H1 (cell line): ENCODE data around the gene RAB36. TPM values are rescaled to one million over a fixed set of nuclear protein-coding genes. Genes with fewer than 3 reads are reported as not detected.

Source experiments
- CTCF ChIA-PET: fragments of 300-600 bp; sonication (Branson Sonifier 250); formaldehyde crosslinking; loops from one replicate; lab custom pipeline; 2021; ENCODE audit not compliant: partially characterized antibody; lab: Charles Lee
- POLR2A ChIA-PET: fragments of 300-600 bp; sonication (Branson Sonifier 250); formaldehyde crosslinking; loops from one replicate; lab custom pipeline; 2021; ENCODE audit warnings: inconsistent platforms; ENCODE audit not compliant: partially characterized antibody; lab: Charles Lee
- DNase-seq, 2 experiments: peaks; one replicate each; pipeline versions ENCODE4 v3.0.0 to v3.0.0-alpha.2; 2010 to 2022; ENCODE audit warnings: low spot score in 2 of 2, low read depth in 1 of 2, mixed read lengths in 1 of 2
- FAIRE-seq: peaks from 2 replicates; lab custom pipeline; 2011; peaks lifted over from hg19 to GRCh38; lab: Jason Lieb, UNC
- H2AFZ ChIP-seq: 2 replicates; pipeline ENCODE4 v1.8.1; 2012; ENCODE audit warnings: low read length, inconsistent platforms
- H2AK5ac ChIP-seq: 2 replicates; pipeline ENCODE4 v1.6.1; 2013; ENCODE audit warnings: low read depth, low read length
- H2BK120ac ChIP-seq: replicated peaks from 2 replicates; pipeline ENCODE3; 2013; ENCODE audit warnings: low read depth, low read length, inconsistent platforms
- H2BK12ac ChIP-seq: 2 replicates; pipeline ENCODE4 v1.6.1; 2013; ENCODE audit warnings: low read depth, low read length
- H2BK15ac ChIP-seq: 2 replicates; pipeline ENCODE4 v1.6.1; 2013; ENCODE audit warnings: low read length
- H2BK20ac ChIP-seq: 2 replicates; pipeline ENCODE4 v1.6.1; 2013; ENCODE audit warnings: low read length
- H2BK5ac ChIP-seq: 2 replicates; pipeline ENCODE4 v1.6.1; 2013; ENCODE audit warnings: low read depth, low read length
- H3K14ac ChIP-seq: 2 replicates; pipeline ENCODE4 v1.6.1; 2013; ENCODE audit warnings: inconsistent platforms; ENCODE audit not compliant: insufficient read length
- H3K18ac ChIP-seq: 2 replicates; pipeline ENCODE4 v1.6.1; 2013; ENCODE audit warnings: low read length; ENCODE audit errors: extremely low read depth
- H3K23ac ChIP-seq: 2 replicates; pipeline ENCODE4 v1.6.1; 2013; ENCODE audit warnings: inconsistent platforms; ENCODE audit not compliant: insufficient read length
- H3K23me2 ChIP-seq: 2 replicates; pipeline ENCODE4 v1.6.1; 2013; ENCODE audit warnings: low read depth, low read length
- H3K27ac ChIP-seq: 2 replicates; pipeline ENCODE4 v1.6.1; 2011; ENCODE audit warnings: low read depth, low read length, inconsistent platforms
- H3K27me3 ChIP-seq, 4 experiments: replicated peaks in 1 of 4; 1 replicate in 1 of 4; 2 replicates in 3 of 4; pipeline versions ENCODE4 v1.6.1 to v1.8.1; 2011 to 2013; ENCODE audit warnings: low read length in 3 of 4, mild to moderate bottlenecking in 3 of 4, inconsistent platforms in 2 of 4, mixed read lengths in 2 of 4, moderate library complexity in 1 of 4; ENCODE audit not compliant: control insufficient read depth in 3 of 4, insufficient read depth in 3 of 4; ENCODE audit errors: extremely low read depth in 1 of 4
- H3K36me3 ChIP-seq, 4 experiments: 2 replicates each; pipeline versions ENCODE4 v1.6.1 to v1.8.1; 2011 to 2013; ENCODE audit warnings: mild to moderate bottlenecking in 4 of 4, low read length in 3 of 4, moderate library complexity in 2 of 4, control low read depth in 1 of 4, inconsistent platforms in 1 of 4; ENCODE audit not compliant: insufficient read depth in 4 of 4, control insufficient read depth in 2 of 4
- H3K4ac ChIP-seq: replicated peaks from 2 replicates; pipeline ENCODE3; 2013; ENCODE audit warnings: low read length, low read depth, mixed read lengths, inconsistent platforms; ENCODE audit not compliant: insufficient read length
- H3K4me1 ChIP-seq, 4 experiments: replicated peaks in 1 of 4; 1 replicate in 1 of 4; 2 replicates in 3 of 4; pipeline versions ENCODE4 v1.6.1 to v1.8.1; 2011 to 2013; ENCODE audit warnings: low read length in 3 of 4, inconsistent platforms in 2 of 4, mixed read lengths in 1 of 4; ENCODE audit not compliant: insufficient read depth in 4 of 4, control insufficient read depth in 3 of 4
- H3K4me2 ChIP-seq, 2 experiments: 2 replicates each; pipeline versions ENCODE4 v1.6.1 to v1.8.1; 2011 to 2013; ENCODE audit warnings: low read depth in 2 of 2, low read length in 2 of 2, control low read depth in 1 of 2, inconsistent platforms in 1 of 2, mild to moderate bottlenecking in 1 of 2; ENCODE audit not compliant: insufficient read depth in 1 of 2
- H3K4me3 ChIP-seq, 4 experiments: fragments of 200-600, 300-600 bp in 1 of 4; sonication (generic), shearing (Covaris generic), sonication (Bioruptor Twin) in 1 of 4; 2 replicates each; pipeline versions ENCODE4 v1.5.1 to v1.8.1; 2011 to 2016; ENCODE audit warnings: low read length in 4 of 4, low read depth in 3 of 4, control low read depth in 2 of 4, inconsistent platforms in 2 of 4, mild to moderate bottlenecking in 2 of 4, mixed read lengths in 1 of 4, moderate library complexity in 1 of 4; ENCODE audit not compliant: insufficient read depth in 2 of 4; ENCODE audit errors: extremely low read depth in 1 of 4
- H3K56ac ChIP-seq: replicated peaks from 2 replicates; pipeline ENCODE3; 2013; ENCODE audit warnings: low read depth, mild to moderate bottlenecking, mixed read lengths, low read length, inconsistent platforms; ENCODE audit not compliant: insufficient read length
- H3K79me1 ChIP-seq: 2 replicates; pipeline ENCODE4 v1.6.1; 2013; ENCODE audit warnings: low read depth, low read length, control low read depth
- H3K79me2 ChIP-seq, 2 experiments: 2 replicates each; pipeline versions ENCODE4 v1.6.1 to v1.8.1; 2012 to 2013; ENCODE audit warnings: low read length in 2 of 2, mild to moderate bottlenecking in 2 of 2, inconsistent platforms in 1 of 2; ENCODE audit not compliant: insufficient read depth in 2 of 2, control insufficient read depth in 1 of 2
- H3K9ac ChIP-seq, 4 experiments: replicated peaks in 1 of 4; 1 replicate in 1 of 4; 2 replicates in 3 of 4; pipeline versions ENCODE4 v1.6.1 to v1.8.1; 2011 to 2013; ENCODE audit warnings: low read depth in 3 of 4, low read length in 3 of 4, control low read depth in 2 of 4, mild to moderate bottlenecking in 2 of 4, moderate library complexity in 2 of 4, inconsistent platforms in 1 of 4; ENCODE audit errors: extremely low read depth in 1 of 4
- H3K9me3 ChIP-seq, 2 experiments: 2 replicates each; pipeline versions ENCODE4 v1.6.1 to v1.8.1; 2012 to 2013; ENCODE audit warnings: mild to moderate bottlenecking in 2 of 2, moderate library complexity in 2 of 2, control low read depth in 1 of 2, inconsistent platforms in 1 of 2, low read depth in 1 of 2, low read length in 1 of 2, mixed read lengths in 1 of 2; ENCODE audit not compliant: insufficient read depth in 2 of 2
- H4K20me1 ChIP-seq, 2 experiments: replicated peaks in 1 of 2; 2 replicates each; pipeline versions ENCODE3 to v1.8.1; 2011 to 2013; ENCODE audit warnings: inconsistent platforms in 2 of 2, low read length in 2 of 2, mild to moderate bottlenecking in 1 of 2; ENCODE audit not compliant: insufficient read depth in 2 of 2, control insufficient read depth in 1 of 2
- H4K5ac ChIP-seq: 2 replicates; pipeline ENCODE4 v1.6.1; 2013; ENCODE audit warnings: low read length, low read depth, mixed read lengths, inconsistent platforms; ENCODE audit not compliant: insufficient read length
- H4K8ac ChIP-seq: 2 replicates; pipeline ENCODE4 v1.8.0; 2013; ENCODE audit warnings: mild to moderate bottlenecking, moderate library complexity, low read length, inconsistent platforms; ENCODE audit not compliant: insufficient read depth; ENCODE audit errors: extremely low read depth
- H4K91ac ChIP-seq: replicated peaks from 2 replicates; pipeline ENCODE3; 2013; ENCODE audit warnings: low read length, mixed read lengths, inconsistent platforms; ENCODE audit not compliant: insufficient read length
- CBX8 ChIP-seq: fragments of 300-800, 300-1000 bp; sonication (generic); IDR thresholded peaks from 2 replicates; pipeline ENCODE4 v1.7.1; 2016; ENCODE audit warnings: low read depth, low read length, borderline replicate concordance
- CTBP2 ChIP-seq: IDR thresholded peaks from 2 replicates; pipeline ENCODE4 v1.7.0; 2011; ENCODE audit warnings: borderline replicate concordance, mild to moderate bottlenecking, moderate library complexity, mixed read lengths, low read length; ENCODE audit not compliant: insufficient read depth, insufficient read length
- FOSL1 ChIP-seq: IDR thresholded peaks from 2 replicates; pipeline ENCODE4 v1.6.1; 2011; ENCODE audit warnings: mild to moderate bottlenecking, low read depth, low read length, moderate library complexity; ENCODE audit not compliant: insufficient read depth
- GABPA ChIP-seq: IDR thresholded peaks from 2 replicates; pipeline ENCODE4 v1.6.1; 2011; ENCODE audit warnings: mild to moderate bottlenecking, low read length, moderate library complexity, borderline replicate concordance; ENCODE audit not compliant: insufficient read depth
- KDM5A ChIP-seq: fragments of 200-600 bp; IDR thresholded peaks from 2 replicates; pipeline ENCODE4 v1.7.1; 2012; ENCODE audit warnings: mild to moderate bottlenecking, low read length, inconsistent platforms, mixed read lengths
- NRF1 ChIP-seq: IDR thresholded peaks from 2 replicates; pipeline ENCODE4 v1.6.1; 2011; ENCODE audit warnings: mild to moderate bottlenecking, low read depth, low read length, improper control_type of control experiment
- SIN3A ChIP-seq, 2 experiments: IDR thresholded peaks in 1 of 2; conservative IDR thresholded peaks in 1 of 2; 2 replicates each; pipeline ENCODE4 v1.6.1; 2011 to 2012; ENCODE audit warnings: low read length in 2 of 2, improper control_type of control experiment in 1 of 2, low read depth in 1 of 2, mild to moderate bottlenecking in 1 of 2
- SP2 ChIP-seq: IDR thresholded peaks from 2 replicates; pipeline ENCODE4 v1.6.1; 2012; ENCODE audit warnings: mild to moderate bottlenecking, low read length, inconsistent platforms
- TCF12 ChIP-seq: IDR thresholded peaks from 2 replicates; pipeline ENCODE4 v1.6.1; 2011; ENCODE audit warnings: low read depth, mild to moderate bottlenecking, low read length
- WGBS, 2 experiments: shearing (Covaris generic) in 1 of 2; methylation state at CpG; one replicate each; pipeline versions ENCODE4 v1.1.6 to v1.1.7; 2013 to 2015; ENCODE audit warnings: low lambda C conversion rate in 2 of 2, mixed read lengths in 2 of 2, inconsistent platforms in 1 of 2, low coverage in 1 of 2, missing lambda C conversion rate in 1 of 2; ENCODE audit not compliant: insufficient replicate concordance in 2 of 2, insufficient coverage in 1 of 2, insufficient read length in 1 of 2; ENCODE audit errors: extremely low coverage in 1 of 2, missing lambda C conversion rate in 1 of 2; 5-methylcytosine and 5-hydroxymethylcytosine counted together
- polyA plus RNA-seq, 7 experiments: library from polyadenylated mRNA; depleted of rRNA in 3 of 7; stranded (reverse) in 5 of 7; unstranded in 2 of 7; fragments of >200 nt in 5 of 7; fragments of 200-250 nt in 2 of 7; gene quantifications; 1 replicate in 5 of 7; 2 replicates in 1 of 7; 4 replicates in 1 of 7; pipeline versions ENCODE4 v1.2.1 to v1.2.3, GENCODE V29; 2011 to 2013; ENCODE audit warnings: missing spikeins in 2 of 7, mixed read lengths in 2 of 7
- total RNA-seq: library from RNA; stranded (reverse); fragmentation: NEBNext Ultra II Directional; extraction: Animal tissue kit (Norgen Biotek cat#: 25700); gene quantifications from 2 replicates; pipeline ENCODE4 v1.2.1, GENCODE V29; 2021

Gene RAB36
- total and polyA plus RNA-seq, 2 of the 8 experiments (the other 6 are each of a cell fraction or from before 2014, with no cell fraction given) = 1.0 to 1.5 TPM

- CTCF ChIA-PET = interaction anchor here (0.7 to 24.3 kb wide), 11 partner anchors 9 to 792 kb away, joined by 3 to 384 read pairs (median 4); no protein-coding TSS in a partner anchor
- Histone ChIP-seq H3K4me3 (no peak overlapping the region), H3K9ac (no peak overlapping the region), H3K27ac (no peak overlapping the region), H3K9me3 (no peaks in the 10 kb centered on the region), H2BK120ac (no peak overlapping the region), H4K20me1 (peaks cover 10 to 19% of the 10 kb centered on the region in 2 experiments), H3K4me2 (no peak overlapping the region), H4K8ac (no peak overlapping the region; the same call in 1 of the 2 replicates), H3K4ac (no peak overlapping the region), H4K5ac (no peak overlapping the region), H2BK12ac (no peak overlapping the region), H2AFZ (no peak overlapping the region), H2BK15ac (no peak overlapping the region), H3K4me1 (peaks cover 0 to 10% (median 4%) of the 10 kb centered on the region in 4 experiments; a peak in 3 of 7 replicates), H3K14ac (no peak overlapping the region), H3K56ac (no peak overlapping the region), H3K23ac (no peak overlapping the region), H3K79me1 (no peaks in the 10 kb centered on the region), H2BK5ac (no peak overlapping the region), H3K79me2 (no peaks in the 10 kb centered on the region), H2BK20ac (no peak overlapping the region), H3K23me2 (no peaks in the 10 kb centered on the region), H4K91ac (no peak overlapping the region), H2AK5ac (no peak overlapping the region), H3K18ac (no peak overlapping the region), H3K27me3 (peaks cover 0 to 3% (median 0%) of the 10 kb centered on the region in 4 experiments; a peak in 3 of 7 replicates), H3K36me3 (no peaks in the 10 kb centered on the region)
- no peak for DNase-seq
- no peak for FAIRE-seq
- WGBS, 2 experiments = 87% methylated on average over 14 of the region's 14 CpGs; no CpG with 5 or more reads in 1 of the 2 experiments
- POLR2A ChIA-PET = no interaction called here
- TF ChIP-seq SP2 = no peak
- TF ChIP-seq NRF1 = no peak
- no peak for TF ChIP-seq FOSL1
- TF ChIP-seq CTBP2 = no peak
- TF ChIP-seq SIN3A (conservative IDR thresholded peaks at IDR 0.05 in 1 of 2, IDR thresholded peaks at IDR 0.05 in 1 of 2; ENCODE audit: low read depth in 1 of 2, low read length in 2 of 2) = no peak
- TF ChIP-seq GABPA = no peak
- no peak for TF ChIP-seq CBX8
- no peak for TF ChIP-seq TCF12
- TF ChIP-seq KDM5A = no peak
Observed at GRCh38 chr22:23113067-23113846, 32.0 kb upstream of the RAB36 start.
